ENCODE data around the gene EZH2.

- TF ChIP-seq CTCF (IDR thresholded peaks at IDR 0.05): no peak
- no peak for TF ChIP-seq POLR2A (IDR thresholded peaks at IDR 0.05)
- TF ChIP-seq POLR2AphosphoS5 (IDR thresholded peaks at IDR 0.05): no peak
Observed at GRCh38 chr7:148929176-148929575, 45.1 kb upstream of the EZH2 start.

Measured in prostate gland (tissue), 2 donors.